H9 (cell line): ENCODE data around the gene DNAJC30. TPM values are rescaled to one million over a fixed set of nuclear protein-coding genes. Genes with fewer than 3 reads are reported as not detected.

ENCODE experiments used
- DNase-seq: peaks from one replicate; pipeline ENCODE4 v3.0.0-alpha.2; 2017
- H2AFZ ChIP-seq: one replicate; pipeline ENCODE4 v1.6.1; 2013; ENCODE audit warnings: mild to moderate bottlenecking, low read length, control low read depth, moderate library complexity
- H2AK5ac ChIP-seq: 2 replicates; pipeline ENCODE4 v1.6.1; 2013; ENCODE audit warnings: low read length, control low read depth, mixed read lengths; ENCODE audit not compliant: insufficient read length
- H2BK120ac ChIP-seq: one replicate; pipeline ENCODE4 v1.6.1; 2013; ENCODE audit warnings: low read depth, mild to moderate bottlenecking, low read length, control low read depth, inconsistent platforms; ENCODE audit not compliant: poor library complexity, severe bottlenecking
- H2BK12ac ChIP-seq: 2 replicates; pipeline ENCODE4 v1.6.1; 2013; ENCODE audit warnings: low read length, control low read depth, mixed read lengths, low read depth; ENCODE audit not compliant: insufficient read length
- H2BK15ac ChIP-seq: 2 replicates; pipeline ENCODE4 v1.6.1; 2013; ENCODE audit warnings: low read depth, low read length, control low read depth
- H2BK20ac ChIP-seq: one replicate; pipeline ENCODE4 v1.6.1; 2013; ENCODE audit warnings: low read depth, mild to moderate bottlenecking, low read length, control low read depth, inconsistent platforms; ENCODE audit not compliant: poor library complexity, severe bottlenecking
- H2BK5ac ChIP-seq: 2 replicates; pipeline ENCODE4 v1.6.1; 2013; ENCODE audit warnings: low read length, control low read depth, mixed read lengths; ENCODE audit not compliant: insufficient read length
- H3K14ac ChIP-seq: 2 replicates; pipeline ENCODE4 v1.6.1; 2013; ENCODE audit warnings: low read length, control low read depth; ENCODE audit not compliant: insufficient read depth
- H3K18ac ChIP-seq: 2 replicates; pipeline ENCODE4 v1.6.1; 2013; ENCODE audit warnings: low read depth, mild to moderate bottlenecking, mixed read lengths, low read length, control low read depth; ENCODE audit not compliant: insufficient read length
- H3K23ac ChIP-seq: 2 replicates; pipeline ENCODE4 v1.6.1; 2013; ENCODE audit warnings: low read length, control low read depth, mixed read lengths, low read depth; ENCODE audit not compliant: insufficient read length
- H3K23me2 ChIP-seq: 2 replicates; pipeline ENCODE4 v1.6.1; 2013; ENCODE audit warnings: low read depth, mild to moderate bottlenecking, mixed read lengths, low read length, control low read depth; ENCODE audit not compliant: insufficient read length, poor library complexity, severe bottlenecking
- H3K27ac ChIP-seq: 2 replicates; pipeline ENCODE4 v1.5.1; 2013; ENCODE audit warnings: low read length, control low read depth, mixed read lengths, low read depth; ENCODE audit not compliant: insufficient read length
- H3K27me3 ChIP-seq: 2 replicates; pipeline ENCODE4 v1.6.1; 2013; ENCODE audit warnings: low read length, control low read depth, inconsistent platforms; ENCODE audit not compliant: insufficient read depth
- H3K4ac ChIP-seq: 2 replicates; pipeline ENCODE4 v1.6.1; 2013; ENCODE audit warnings: low read depth, mild to moderate bottlenecking, control low read depth, inconsistent platforms, low read length, moderate library complexity
- H3K4me1 ChIP-seq: 2 replicates; pipeline ENCODE4 v1.6.1; 2013; ENCODE audit warnings: low read length, control low read depth, inconsistent platforms; ENCODE audit not compliant: insufficient read depth
- H3K4me2 ChIP-seq: 2 replicates; pipeline ENCODE4 v1.6.1; 2013; ENCODE audit warnings: low read length, control low read depth, mixed read lengths; ENCODE audit not compliant: insufficient read length, insufficient read depth
- H3K56ac ChIP-seq: 2 replicates; pipeline ENCODE4 v1.6.1; 2013; ENCODE audit warnings: low read depth, mild to moderate bottlenecking, mixed read lengths, low read length, control low read depth; ENCODE audit not compliant: insufficient read length
- H3K79me1 ChIP-seq: 2 replicates; pipeline ENCODE4 v1.6.1; 2013; ENCODE audit warnings: low read depth, mild to moderate bottlenecking, moderate library complexity, low read length, control low read depth, inconsistent platforms; ENCODE audit not compliant: insufficient read depth, poor library complexity, severe bottlenecking
- H3K79me2 ChIP-seq: 2 replicates; pipeline ENCODE4 v1.6.1; 2013; ENCODE audit warnings: low read length, control low read depth, inconsistent platforms; ENCODE audit not compliant: insufficient read depth
- H3K9ac ChIP-seq: 2 replicates; pipeline ENCODE4 v1.6.1; 2013; ENCODE audit warnings: low read length, control low read depth, mixed read lengths; ENCODE audit not compliant: insufficient read length; ENCODE audit errors: extremely low read depth
- H3K9me3 ChIP-seq: one replicate; pipeline ENCODE4 v1.6.1; 2013; ENCODE audit warnings: low read depth, low read length, inconsistent platforms; ENCODE audit not compliant: control insufficient read depth
- H3T11ph ChIP-seq: one replicate; pipeline ENCODE4 v1.6.1; 2013; ENCODE audit warnings: mild to moderate bottlenecking, low read length, control low read depth, inconsistent platforms
- H4K20me1 ChIP-seq: one replicate; pipeline ENCODE4 v1.6.1; 2013; ENCODE audit not compliant: control insufficient read depth, insufficient read length, insufficient read depth
- H4K5ac ChIP-seq: 2 replicates; pipeline ENCODE4 v1.6.1; 2013; ENCODE audit warnings: low read depth, mild to moderate bottlenecking, mixed read lengths, low read length, control low read depth; ENCODE audit not compliant: insufficient read length
- H4K8ac ChIP-seq: replicated peaks from 2 replicates; pipeline ENCODE4 v1.6.1; 2013; ENCODE audit warnings: low read length, control low read depth, mixed read lengths, low read depth; ENCODE audit not compliant: insufficient read length
- H4K91ac ChIP-seq: 2 replicates; pipeline ENCODE4 v1.6.1; 2013; ENCODE audit warnings: low read depth, mild to moderate bottlenecking, moderate library complexity, mixed read lengths, low read length, control low read depth; ENCODE audit not compliant: insufficient read length
- H3K27ac Mint-ChIP-seq, 3 experiments: 2 replicates in 2 of 3; 3 replicates in 1 of 3; pipeline ENCODE4 v1.8.0; 2020 to 2021; ENCODE audit warnings: mixed read lengths in 3 of 3, mild to moderate bottlenecking in 1 of 3, moderate library complexity in 1 of 3
- H3K27me3 Mint-ChIP-seq: 2 replicates; pipeline ENCODE4 v1.8.0; 2021; ENCODE audit warnings: low read depth, mild to moderate bottlenecking, moderate library complexity, mixed read lengths
- H3K36me3 Mint-ChIP-seq, 3 experiments: 2 replicates in 2 of 3; 3 replicates in 1 of 3; pipeline ENCODE4 v1.8.0; 2020 to 2021; ENCODE audit warnings: low read depth in 3 of 3, mixed read lengths in 3 of 3; ENCODE audit not compliant: insufficient read depth in 1 of 3
- H3K4me1 Mint-ChIP-seq, 2 experiments: 2 replicates each; pipeline ENCODE4 v1.8.0; 2020; ENCODE audit warnings: mixed read lengths in 2 of 2
- H3K4me3 Mint-ChIP-seq, 2 experiments: 2 replicates in 1 of 2; 3 replicates in 1 of 2; pipeline ENCODE4 v1.8.0; 2020 to 2021; ENCODE audit warnings: mild to moderate bottlenecking in 2 of 2, mixed read lengths in 2 of 2, moderate library complexity in 1 of 2
- H3K9me3 Mint-ChIP-seq, 2 experiments: 2 replicates in 1 of 2; 3 replicates in 1 of 2; pipeline ENCODE4 v1.8.0; 2020; ENCODE audit warnings: mild to moderate bottlenecking in 2 of 2, mixed read lengths in 2 of 2, moderate library complexity in 1 of 2
- CTCF ChIP-seq: fragments of 200-600 bp; sonication (generic); conservative IDR thresholded peaks from 3 replicates; pipeline ENCODE4 v1.8.0; 2021; ENCODE audit warnings: antibody characterized with exemption, mild to moderate bottlenecking
- WGBS: extraction: QIAGEN DNeasy Blood & Tissue Kit; methylation state at CpG from one replicate; pipeline ENCODE4 v1.1.7; 2013; ENCODE audit warnings: missing lambda C conversion rate, low lambda C conversion rate, mixed read lengths; ENCODE audit not compliant: insufficient read length; ENCODE audit errors: extremely low coverage; 5-methylcytosine and 5-hydroxymethylcytosine counted together
- total RNA-seq: library from RNA; stranded (reverse); gene quantifications from 2 replicates; pipeline ENCODE4 v1.2.1, GENCODE V29; 2021

Gene DNAJC30
- total RNA-seq, 1 experiment from 2014 or later: 8.1 TPM

DNA sequence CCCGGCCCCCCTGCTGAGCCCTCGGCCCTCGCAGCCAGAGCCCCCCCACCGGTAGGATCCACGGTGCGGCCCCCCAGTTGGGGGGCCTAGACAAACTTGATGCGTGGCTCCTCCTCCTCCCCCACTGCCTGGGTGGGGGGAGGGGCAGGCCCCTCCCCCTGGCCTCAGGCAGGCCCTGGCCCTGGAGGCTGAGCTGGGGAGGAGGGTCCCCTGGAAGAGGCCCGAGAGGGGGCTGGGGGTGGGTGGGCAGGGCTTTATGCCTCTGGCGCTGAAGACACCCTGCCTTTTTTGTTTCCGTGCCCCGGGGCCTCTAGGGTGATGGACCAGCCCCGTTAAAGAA, 12.0 kb downstream of the DNAJC30 start:
- peaks cover 6 to 26% of the 10 kb centered on the region in 2 experiments for H3K4me1 Mint-ChIP-seq
- Histone ChIP-seq H3K14ac (no peak overlapping the region), H3K23ac (no peak overlapping the region), H3K18ac (no peak overlapping the region), H2BK12ac (no peak overlapping the region), H3K79me1 (no peaks in the 10 kb centered on the region), H3K9ac (no peak overlapping the region), H3K4ac (no peak overlapping the region), H3K4me1 (no peaks in the 10 kb centered on the region), H2AFZ (no peak overlapping the region), H4K5ac (no peak overlapping the region), H3K27me3 (no peaks in the 10 kb centered on the region), H3K79me2 (no peaks in the 10 kb centered on the region), H3T11ph (no peak overlapping the region), H3K27ac (no peak overlapping the region), H4K20me1 (no peaks in the 10 kb centered on the region), H2AK5ac (no peak overlapping the region), H2BK5ac (no peak overlapping the region), H3K56ac (no peak overlapping the region), H2BK120ac (no peak overlapping the region), H4K8ac (no peak overlapping the region), H3K9me3 (no peaks in the 10 kb centered on the region), H2BK20ac (no peak overlapping the region), H4K91ac (no peak overlapping the region), H3K23me2 (peaks cover 10% of the 10 kb centered on the region), H3K4me2 (no peak overlapping the region), H2BK15ac (no peak overlapping the region)
- no peak for DNase-seq
- H3K9me3 Mint-ChIP-seq: no peaks in the 10 kb centered on the region
- no peak for TF ChIP-seq CTCF
- H3K36me3 Mint-ChIP-seq: peaks cover 0 to 7% (median 4%) of the 10 kb centered on the region in 3 experiments; a peak in 3 of 7 replicates
- WGBS: no CpG with 5 or more reads among the region's 12 CpGs
- H3K27ac Mint-ChIP-seq: no peak overlapping the region
- no peak overlapping the region for H3K4me3 Mint-ChIP-seq
- H3K27me3 Mint-ChIP-seq: peaks cover 14% of the 10 kb centered on the region
